GM18909 (cell line): Measurements from ENCODE around the gene FKBP10.
"Not testable (repeated sequence)": the region's sequence is repeated elsewhere in the genome, so short reads cannot be mapped to it uniquely, and the experiment has no call there.

Source experiments
- ATAC-seq: cut with Tn5 transposase; IDR thresholded peaks from one replicate; pipeline ENCODE4 v1.9.1; 2021; ENCODE audit warnings: mild to moderate bottlenecking; ENCODE audit not compliant: unreplicated experiment, poor library complexity

The FKBP10 gene

GRCh38 chr17:41835800-41836549 is 23.2 kb downstream of the FKBP10 start, which contains the start of gene NT5C3B:
Gene NT5C3B, minus strand, starts transcription at chr17:41836232. Its CDS starts 39 bp downstream, at chr17:41836193.
- no peak for ATAC-seq

GRCh38 chr17:41836550-41837196 is 23.9 kb downstream of the FKBP10 start:
- ATAC-seq: no peak

- ATAC-seq: no peak
These were observed 25.1 kb downstream of the FKBP10 start, which contains the start of gene KLHL10 for GRCh38 chr17:41837761-41838538. Gene KLHL10, plus strand, starts transcription at chr17:41837825. Its CDS starts 108 bp downstream, at chr17:41837933.

- ATAC-seq: not testable (repeated sequence)
These were observed 26.6 kb downstream of the FKBP10 start for GRCh38 chr17:41839448-41839847.

- ATAC-seq: not testable (repeated sequence)
These were observed 28.0 kb downstream of the FKBP10 start for GRCh38 chr17:41840781-41841180.

GRCh38 chr17:41844971-41845370 is 32.2 kb downstream of the FKBP10 start:
- ATAC-seq: no peak

- no peak for ATAC-seq
These were observed 36.0 kb downstream of the FKBP10 start for GRCh38 chr17:41848788-41849187.

GRCh38 chr17:41849251-41849990 is 36.6 kb downstream of the FKBP10 start:
- ATAC-seq: no peak

- not testable (repeated sequence) for ATAC-seq
These were observed 38.6 kb downstream of the FKBP10 start for GRCh38 chr17:41851382-41851781.

- ATAC-seq: no peak
These were observed 47.6 kb downstream of the FKBP10 start for GRCh38 chr17:41860254-41860931.

- ATAC-seq: no peak
These were observed 50.5 kb downstream of the FKBP10 start for GRCh38 chr17:41863074-41863848.

GRCh38 chr17:41864498-41864835 is 51.7 kb downstream of the FKBP10 start:
- ATAC-seq: peak; percentile 33

GRCh38 chr17:41864836-41865595 is 52.2 kb downstream of the FKBP10 start, which contains the start of gene KLHL11:
Gene KLHL11, minus strand, starts transcription at chr17:41865423. Its CDS starts 53 bp downstream, at chr17:41865370.
- peak; percentile 78 for ATAC-seq

- no peak for ATAC-seq
These were observed 52.7 kb downstream of the FKBP10 start for GRCh38 chr17:41865596-41865893.

- no peak for ATAC-seq
These were observed 55.8 kb downstream of the FKBP10 start for GRCh38 chr17:41868568-41868967.

GRCh38 chr17:41869426-41869825 is 56.6 kb downstream of the FKBP10 start:
- ATAC-seq: no peak

- no peak for ATAC-seq
These were observed 57.3 kb downstream of the FKBP10 start for GRCh38 chr17:41870097-41870496.

- no peak for ATAC-seq
These were observed 57.8 kb downstream of the FKBP10 start for GRCh38 chr17:41870627-41871026.
